Heart left ventricle (tissue), 16 donors: ENCODE results near the gene DRC7. TPM values are rescaled to one million over a fixed set of nuclear protein-coding genes. Genes with fewer than 3 reads are reported as not detected.
A peak's percentile ranks its signal among the peaks of the same experiment; 100 is the strongest.

ENCODE experiments used
- ATAC-seq, 4 donors: fragments of 200-7000 bp; cut with Tn5 transposase; one replicate each; pipeline ENCODE4 v1.9.1; 2020 to 2022; ENCODE audit warnings: moderate library complexity in 4 of 4, mild to moderate bottlenecking in 3 of 4, moderate number of reproducible peaks in 1 of 4
- DNase-seq, 5 donors: peaks; one replicate each; pipeline ENCODE4 v3.0.0-alpha.2; 2020
- H3K27ac ChIP-seq, 12 donors: fragments of 200-600 bp; sonication (generic) in 4 of 12; one replicate each; pipeline versions ENCODE4 v1.5.0 to v1.8.0; 2016 to 2022; ENCODE audit warnings: mild to moderate bottlenecking in 2 of 12
- H3K27me3 ChIP-seq, 9 donors: fragments of 200-600 bp; sonication (generic) in 2 of 9; one replicate each; pipeline versions ENCODE4 v1.5.1 to v1.8.0; 2016 to 2022; ENCODE audit warnings: mild to moderate bottlenecking in 3 of 9
- H3K36me3 ChIP-seq, 9 donors: fragments of 200-600 bp; sonication (generic) in 2 of 9; one replicate each; pipeline versions ENCODE4 v1.5.0 to v1.8.0; 2018 to 2022; ENCODE audit warnings: mild to moderate bottlenecking in 2 of 9
- H3K4me1 ChIP-seq, 12 donors: fragments of 200-600 bp; sonication (generic) in 4 of 12; one replicate each; pipeline versions ENCODE4 v1.5.0 to v1.8.0; 2016 to 2022; ENCODE audit warnings: mild to moderate bottlenecking in 3 of 12
- H3K4me3 ChIP-seq, 12 donors: fragments of 200-600 bp; sonication (generic) in 4 of 12; one replicate each; pipeline versions ENCODE4 v1.5.0 to v1.8.0; 2017 to 2022; ENCODE audit warnings: mild to moderate bottlenecking in 9 of 12, moderate library complexity in 4 of 12
- H3K9me3 ChIP-seq, 12 donors: fragments of 200-600 bp; sonication (generic) in 4 of 12; one replicate each; pipeline versions ENCODE4 v1.5.0 to v1.8.0; 2016 to 2022; ENCODE audit warnings: mild to moderate bottlenecking in 1 of 12
- CTCF ChIP-seq, 12 donors: fragments of 200-600 bp; sonication (generic) in 4 of 12; IDR thresholded peaks; one replicate each; pipeline versions ENCODE4 v1.5.0 to v1.8.0; 2018 to 2022; ENCODE audit warnings: antibody characterized with exemption in 12 of 12, mild to moderate bottlenecking in 5 of 12
- POLR2A ChIP-seq, 2 donors: fragments of 450-650 bp; IDR thresholded peaks; one replicate each; pipeline ENCODE4 v1.6.1; 2017; ENCODE audit warnings: antibody characterized with exemption in 2 of 2, mild to moderate bottlenecking in 2 of 2, moderate library complexity in 2 of 2
- WGBS, 4 donors: extraction: QIAGEN DNeasy Blood & Tissue Kit in 2 of 4; methylation state at CpG; one replicate each; pipeline versions ENCODE4 v1.1.5 to v1.1.7; 2013 to 2018; 5-methylcytosine and 5-hydroxymethylcytosine counted together
- intact Hi-C, 10 donors: fragments of 100-400 bp; cut with DNase I; formaldehyde crosslinking; loops; one replicate each; pipeline versions ENCODE4 v1.11.1 to v1.14.2; 2022
- polyA plus RNA-seq, 2 donors: library from polyadenylated mRNA; stranded (reverse); fragments of 200-250 nt; gene quantifications; one replicate each; pipeline ENCODE4 v1.2.3, GENCODE V29; 2013
- total RNA-seq, 9 donors: library from RNA; depleted of rRNA in 2 of 9; stranded (reverse); fragments of >200 nt in 2 of 9; fragmentation: NEBNext Ultra II Directional in 3 of 9; extraction: Animal tissue kit (Norgen Biotek cat#: 25700) in 3 of 9; gene quantifications; one replicate each; pipeline versions ENCODE4 v1.1.0 to v1.2.4, GENCODE V29; 2016 to 2023
- donor health status: ischemic (EF 13 %, LVEDD 7.1; RV severe dilation, severe dysfunction).
- donor health status: healthy with polysubstance abuse.
- donor health status: DM: no; HTN: yes; CAD: no.
- donor health status: DM: no; HTN: no; CAD: no.
- donor health status: ischemic (EF 25% LVEDD 6.9; RV normal size, moderate dysfunction).
- donor health status: ischemic (EF 25% LVEDD 5.7; RV mildly dilated, moderate dysfunction).
- donor health status: healthy.
- donor health status: DM: yes; HTN: yes; CAD: no.
- donor health status: ischemic (EF 35%, LVEDD 5.7; RV mildly dilated, moderate dysfunction).
- donor health status: nonischemic (EF 11% LVEDD 7.7; RV severe dilation, severe dysfunction).
- donor health status: DM: yes; HTN: yes; CAD: no.
- donor health status: PGD.
- donor health status: ischemic (EF 29% LVEDD 5.4; RV normal size, mild dysfunction).
- donor health status: nonischemic (EF 23%, LVEDD 6.1; RV moderate dilation, normal function).

Gene DRC7
- total and polyA plus RNA-seq, 11 donors = 0.29 TPM; not detected in 10

- Histone ChIP-seq H3K27ac (peak overlapping the region; percentile 68 to 96 (median 88)), H3K36me3 (peaks cover 0 to 5% (median 0%) of the 10 kb centered on the region in 9 donors), H3K4me3 (peak overlapping the region; percentile 56 to 98 (median 88)), H3K9me3 (peaks cover 0 to 10% (median 0%) of the 10 kb centered on the region in 12 donors), H3K4me1 (peaks cover 0 to 26% (median 18%) of the 10 kb centered on the region in 12 donors), H3K27me3 (no peaks in the 10 kb centered on the region)
- ATAC-seq (peak; percentile 95 to 97 (median 96)), DNase-seq (peak; percentile 97 to 99 (median 98))
- intact Hi-C loops = loop anchor here in 2 of 10 donors (5.0 to 10.0 kb wide), 2 partner anchors 267 to 270 kb away; partner anchors contain the start of genes USB1 (in 2 of the 2) and ZNF319 (in 2 of the 2)
- WGBS, 4 donors = 0 to 1% (median 0%) methylated on average over 36 to 45 of the region's 45 CpGs
- TF ChIP-seq POLR2A (IDR thresholded peaks at IDR 0.05) = peak in 1 of 2 donors; percentile 40
- TF ChIP-seq CTCF (IDR thresholded peaks at IDR 0.05) = no peak
Measured at GRCh38 chr16:57734925-57735754, 40.5 kb downstream of the DRC7 start.

- Histone ChIP-seq H3K27ac (peak within 1 kb of the TSS; percentile 68 to 96 (median 88)), H3K4me1 (peaks cover 0 to 26% (median 18%) of the 10 kb centered on the region in 12 donors), H3K36me3 (peaks cover 0 to 5% (median 0%) of the 10 kb centered on the region in 9 donors), H3K4me3 (peak within 1 kb of the TSS; percentile 56 to 98 (median 88)), H3K27me3 (no peaks in the 10 kb centered on the region), H3K9me3 (peaks cover 0 to 10% (median 0%) of the 10 kb centered on the region in 12 donors)
- DNase-seq = no peak
- TF ChIP-seq POLR2A (IDR thresholded peaks at IDR 0.05) = no peak
- no peak for TF ChIP-seq CTCF (IDR thresholded peaks at IDR 0.05)
- intact Hi-C loops = loop anchor here in 2 of 10 donors (5.0 to 10.0 kb wide), 2 partner anchors 266 to 269 kb away; partner anchors contain the start of genes USB1 (in 2 of the 2) and ZNF319 (in 2 of the 2)
- 0 to 1% (median 1%) methylated on average over 34 to 35 of the region's 35 CpGs for WGBS, 4 donors
- no peak for ATAC-seq
Measured at GRCh38 chr16:57735755-57736418, 41.3 kb downstream of the DRC7 start, which contains the start of gene KATNB1. KATNB1 (plus strand) TSS chr16:57735770; CDS start chr16:57737244, 1,474 bp downstream.

DNA sequence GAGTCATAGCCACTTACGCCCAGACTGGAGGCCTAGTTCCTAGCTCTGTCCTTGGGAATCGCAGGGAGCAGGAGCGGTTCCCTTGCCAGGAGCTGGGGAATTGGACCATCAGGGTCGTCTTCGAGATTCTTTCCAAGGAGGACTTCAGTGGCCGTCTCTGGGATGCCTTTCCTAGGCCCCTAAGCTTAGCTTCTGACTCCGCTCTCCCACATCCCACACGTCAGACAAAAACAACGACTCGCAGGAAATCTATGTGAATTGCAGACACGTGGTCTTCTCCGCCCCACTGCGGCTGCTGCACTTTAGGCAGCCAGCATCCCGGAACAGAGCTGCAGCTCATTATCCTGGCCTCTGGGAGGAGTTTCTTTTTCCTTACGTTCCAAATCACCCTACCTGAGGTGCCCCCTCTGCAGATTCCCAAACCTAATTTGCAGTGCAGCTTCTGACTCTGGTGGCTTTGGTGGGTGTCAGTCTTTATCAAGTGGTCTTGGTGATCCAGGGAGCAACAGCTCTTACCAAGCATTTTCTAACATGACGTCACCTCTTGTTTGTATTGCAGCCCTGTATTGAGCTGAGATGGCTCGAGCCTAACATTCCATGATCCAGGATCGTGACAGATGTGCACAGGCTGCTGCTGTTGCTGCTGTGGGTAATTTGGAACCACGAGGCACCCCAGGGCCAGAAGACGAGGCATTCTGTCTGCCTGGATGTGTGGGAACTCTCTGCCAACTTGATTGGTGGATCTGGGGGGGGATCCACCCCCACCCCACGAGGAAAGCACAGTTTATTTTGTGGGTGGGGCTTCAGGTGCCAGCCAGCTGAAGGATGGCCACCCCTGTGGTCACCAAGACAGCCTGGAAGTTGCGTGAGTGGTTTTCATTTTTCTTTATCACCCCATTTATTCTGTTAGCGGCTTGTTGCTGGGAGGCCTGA lies 42.1 kb downstream of the DRC7 start:
- Histone ChIP-seq H3K36me3 (peaks cover 0 to 5% (median 0%) of the 10 kb centered on the region in 9 donors), H3K4me1 (peaks cover 0 to 26% (median 18%) of the 10 kb centered on the region in 12 donors), H3K9me3 (peaks cover 0 to 10% (median 0%) of the 10 kb centered on the region in 12 donors), H3K27me3 (no peaks in the 10 kb centered on the region), H3K27ac (peak overlapping the region in 11 of 12 donors; percentile 3 to 82 (median 69)), H3K4me3 (peak overlapping the region in 11 of 12 donors; percentile 65 to 98 (median 89))
- intact Hi-C loops = loop anchor here in 2 of 10 donors (5.0 to 10.0 kb wide), 2 partner anchors 266 to 268 kb away; partner anchors contain the start of genes USB1 (in 2 of the 2) and ZNF319 (in 2 of the 2)
- DNase-seq (no peak), ATAC-seq (peak in 1 of 4 donors; percentile 7)
- no peak for TF ChIP-seq POLR2A (IDR thresholded peaks at IDR 0.05)
- peak in 3 of 12 donors; percentile 7 to 24 (median 18) for TF ChIP-seq CTCF (IDR thresholded peaks at IDR 0.05)
- WGBS, 4 donors = 19 to 21% (median 20%) methylated on average over 22 to 23 of the region's 23 CpGs
